C4-2B (cell line): Measurements from ENCODE around the gene GTPBP6.

Source experiments
- ZFX ChIP-seq: fragments of 450-650 bp; IDR thresholded peaks from 2 replicates; pipeline ENCODE4 v1.6.1; 2017
- TF ChIP-seq, protein P1 (sequence below): fragments of 450-650 bp; conservative IDR thresholded peaks from 2 replicates; pipeline ENCODE4 v1.5.1; 2017; ENCODE audit warnings: mild to moderate bottlenecking

- TF ChIP-seq, protein P1, sequence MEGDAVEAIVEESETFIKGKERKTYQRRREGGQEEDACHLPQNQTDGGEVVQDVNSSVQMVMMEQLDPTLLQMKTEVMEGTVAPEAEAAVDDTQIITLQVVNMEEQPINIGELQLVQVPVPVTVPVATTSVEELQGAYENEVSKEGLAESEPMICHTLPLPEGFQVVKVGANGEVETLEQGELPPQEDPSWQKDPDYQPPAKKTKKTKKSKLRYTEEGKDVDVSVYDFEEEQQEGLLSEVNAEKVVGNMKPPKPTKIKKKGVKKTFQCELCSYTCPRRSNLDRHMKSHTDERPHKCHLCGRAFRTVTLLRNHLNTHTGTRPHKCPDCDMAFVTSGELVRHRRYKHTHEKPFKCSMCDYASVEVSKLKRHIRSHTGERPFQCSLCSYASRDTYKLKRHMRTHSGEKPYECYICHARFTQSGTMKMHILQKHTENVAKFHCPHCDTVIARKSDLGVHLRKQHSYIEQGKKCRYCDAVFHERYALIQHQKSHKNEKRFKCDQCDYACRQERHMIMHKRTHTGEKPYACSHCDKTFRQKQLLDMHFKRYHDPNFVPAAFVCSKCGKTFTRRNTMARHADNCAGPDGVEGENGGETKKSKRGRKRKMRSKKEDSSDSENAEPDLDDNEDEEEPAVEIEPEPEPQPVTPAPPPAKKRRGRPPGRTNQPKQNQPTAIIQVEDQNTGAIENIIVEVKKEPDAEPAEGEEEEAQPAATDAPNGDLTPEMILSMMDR: no peak
- no peak for TF ChIP-seq ZFX
Observed at GRCh38 chrX:362351-362750, 43.8 kb upstream of the GTPBP6 start.
